Urinary bladder (tissue), 4 donors: ENCODE results near the gene EFCAB5. TPM values are rescaled to one million over a fixed set of nuclear protein-coding genes. Genes with fewer than 3 reads are reported as not detected.
"Not testable (repeated sequence)": the region's sequence is repeated elsewhere in the genome, so short reads cannot be mapped to it uniquely, and the experiment has no call there.

Experiments used
- DNase-seq: peaks from one replicate; pipeline ENCODE4 v3.0.0-alpha.2; 2015; ENCODE audit errors: extremely low spot score
- H3K27ac ChIP-seq: one replicate; pipeline ENCODE4 v1.5.1; 2013; ENCODE audit warnings: low read depth, mild to moderate bottlenecking, moderate library complexity
- H3K36me3 ChIP-seq: one replicate; pipeline ENCODE4 v1.6.1; 2013; ENCODE audit warnings: mild to moderate bottlenecking, moderate library complexity; ENCODE audit not compliant: insufficient read depth
- H3K4me1 ChIP-seq: one replicate; pipeline ENCODE4 v1.6.1; 2013; ENCODE audit warnings: mild to moderate bottlenecking, moderate library complexity; ENCODE audit not compliant: insufficient read depth
- H3K4me3 ChIP-seq: one replicate; pipeline ENCODE4 v1.5.1; 2013; ENCODE audit warnings: low read depth, low read length
- WGBS: extraction: QIAGEN DNeasy Blood & Tissue Kit; methylation state at CpG from one replicate; pipeline ENCODE4 v1.1.7; 2013; 5-methylcytosine and 5-hydroxymethylcytosine counted together
- polyA plus RNA-seq: library from polyadenylated mRNA; stranded (reverse); fragments of 200-250 nt; gene quantifications from one replicate; pipeline ENCODE4 v1.2.3, GENCODE V29; 2013
- total RNA-seq: library from RNA; depleted of rRNA; stranded (reverse); fragments of >200 nt; gene quantifications from one replicate; pipeline ENCODE4 v1.2.3, GENCODE V29; 2014
- donor health status: healthy with polysubstance abuse.
- donor health status: healthy.

The EFCAB5 gene
- total and polyA plus RNA-seq, 2 donors: 0.06 to 0.90 TPM

GRCh38 chr17:30002088-30002487 is 60.7 kb downstream of the EFCAB5 start:
- Histone ChIP-seq H3K4me3 (no peak overlapping the region), H3K36me3 (no peaks in the 10 kb centered on the region), H3K27ac (no peak overlapping the region), H3K4me1 (no peaks in the 10 kb centered on the region)
- no peak for DNase-seq

GRCh38 chr17:30005709-30006320 is 64.4 kb downstream of the EFCAB5 start:
- no peak overlapping the region for H3K4me3 ChIP-seq
- no peaks in the 10 kb centered on the region for H3K36me3 ChIP-seq
- WGBS: 32% methylated on average over 8 of the region's 8 CpGs
- DNase-seq: no peak
- no peak overlapping the region for H3K27ac ChIP-seq
- H3K4me1 ChIP-seq: no peaks in the 10 kb centered on the region

GRCh38 chr17:30011934-30012333 is 70.5 kb downstream of the EFCAB5 start:
- not testable (repeated sequence) for H3K27ac ChIP-seq, H3K4me3 ChIP-seq, H3K36me3 ChIP-seq, H3K4me1 ChIP-seq, DNase-seq
- WGBS: 87% methylated on average over 9 of the region's 10 CpGs

GRCh38 chr17:30021708-30022317 is 80.4 kb downstream of the EFCAB5 start:
- 25% methylated on average over 4 of the region's 4 CpGs for WGBS
- H3K27ac ChIP-seq: no peak overlapping the region
- no peak for DNase-seq
- H3K36me3 ChIP-seq: no peaks in the 10 kb centered on the region
- no peaks in the 10 kb centered on the region for H3K4me1 ChIP-seq
- H3K4me3 ChIP-seq: no peak overlapping the region

- H3K27ac ChIP-seq, H3K4me3 ChIP-seq, H3K4me1 ChIP-seq, DNase-seq, H3K36me3 ChIP-seq: not testable (repeated sequence)
- WGBS: 67% methylated on average over 1 of the region's 2 CpGs
Measured at GRCh38 chr17:30025325-30025724, 83.9 kb downstream of the EFCAB5 start.

GRCh38 chr17:30027676-30028075 is 86.2 kb downstream of the EFCAB5 start:
- H3K36me3 ChIP-seq: no peaks in the 10 kb centered on the region
- no peak for DNase-seq
- H3K27ac ChIP-seq: no peak overlapping the region
- no peaks in the 10 kb centered on the region for H3K4me1 ChIP-seq
- 69% methylated on average over 4 of the region's 4 CpGs for WGBS
- H3K4me3 ChIP-seq: no peak overlapping the region

- DNase-seq: no peak
- Histone ChIP-seq H3K4me1 (no peaks in the 10 kb centered on the region), H3K36me3 (no peaks in the 10 kb centered on the region), H3K4me3 (no peak overlapping the region), H3K27ac (no peak overlapping the region)
- WGBS: 91% methylated on average over 4 of the region's 4 CpGs
Measured at GRCh38 chr17:30031214-30031869, 89.9 kb downstream of the EFCAB5 start.

- Histone ChIP-seq H3K4me1 (no peaks in the 10 kb centered on the region), H3K27ac (no peak overlapping the region), H3K4me3 (no peak overlapping the region), H3K36me3 (no peaks in the 10 kb centered on the region)
- DNase-seq: no peak
- 61% methylated on average over 2 of the region's 2 CpGs for WGBS
Measured at GRCh38 chr17:30035369-30035768, 93.9 kb downstream of the EFCAB5 start.

GRCh38 chr17:30040719-30041518 is 99.5 kb downstream of the EFCAB5 start:
- WGBS: 77% methylated on average over 5 of the region's 5 CpGs

GRCh38 chr17:30041551-30041950 is 100.1 kb downstream of the EFCAB5 start:
- no peak overlapping the region for H3K27ac ChIP-seq
- no peaks in the 10 kb centered on the region for H3K36me3 ChIP-seq
- no peak overlapping the region for H3K4me3 ChIP-seq
- H3K4me1 ChIP-seq: no peaks in the 10 kb centered on the region
- DNase-seq: no peak

More at GRCh38 chr17:30040719-30041518, 99.5 kb downstream of the EFCAB5 start:
- H3K27ac ChIP-seq, H3K4me3 ChIP-seq, H3K4me1 ChIP-seq, DNase-seq, H3K36me3 ChIP-seq: not testable (repeated sequence)

GRCh38 chr17:30062372-30062771 is 120.9 kb downstream of the EFCAB5 start:
- Histone ChIP-seq H3K36me3 (no peaks in the 10 kb centered on the region), H3K4me1 (no peaks in the 10 kb centered on the region), H3K4me3 (no peak overlapping the region), H3K27ac (no peak overlapping the region)
- 72% methylated on average over 4 of the region's 4 CpGs for WGBS
- DNase-seq: no peak

- WGBS: 78% methylated on average over 1 of the region's 1 CpG
- no peak overlapping the region for H3K27ac ChIP-seq
- no peaks in the 10 kb centered on the region for H3K4me1 ChIP-seq
- H3K36me3 ChIP-seq: no peaks in the 10 kb centered on the region
- DNase-seq: no peak
- no peak overlapping the region for H3K4me3 ChIP-seq
Measured at GRCh38 chr17:30064738-30065137, 123.3 kb downstream of the EFCAB5 start.

GRCh38 chr17:30068465-30068864 is 127.0 kb downstream of the EFCAB5 start:
- Histone ChIP-seq H3K4me3 (no peak overlapping the region), H3K4me1 (no peaks in the 10 kb centered on the region), H3K27ac (no peak overlapping the region), H3K36me3 (no peaks in the 10 kb centered on the region)
- WGBS: 95% methylated on average over 16 of the region's 16 CpGs
- DNase-seq: no peak

GRCh38 chr17:30074254-30074653 is 132.8 kb downstream of the EFCAB5 start:
- H3K27ac ChIP-seq: no peak overlapping the region
- H3K36me3 ChIP-seq: no peaks in the 10 kb centered on the region
- H3K4me1 ChIP-seq: no peaks in the 10 kb centered on the region
- WGBS: 81% methylated on average over 2 of the region's 2 CpGs
- no peak for DNase-seq
- no peak overlapping the region for H3K4me3 ChIP-seq
